ENCODE measurements around the gene LGALS12. TPM values are rescaled to one million over a fixed set of nuclear protein-coding genes. Genes with fewer than 3 reads are reported as not detected.

LGALS12 gene
- total and polyA plus RNA-seq, 10 of the 15 experiments (the other 5 are each of a cell fraction or from before 2014, with no cell fraction given): not detected

DNA sequence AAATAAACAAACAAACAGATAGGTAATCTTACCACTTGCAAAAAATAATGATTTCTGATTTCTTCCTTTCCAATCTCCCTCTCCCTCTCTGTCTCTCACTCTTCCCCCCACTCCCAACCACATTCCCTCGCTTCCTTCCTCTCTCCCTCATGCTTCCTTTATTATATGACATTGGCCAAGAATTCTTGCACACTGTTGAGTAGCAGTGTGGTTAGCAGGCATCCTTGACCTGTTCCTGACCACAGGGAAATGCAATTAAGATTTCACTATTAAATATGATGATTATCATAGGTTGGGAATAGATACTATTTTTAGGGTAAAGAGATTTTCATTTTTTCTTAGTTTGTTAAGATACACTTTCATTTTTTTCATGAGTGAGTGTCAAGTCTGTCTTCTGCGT, 16.0 kb downstream of the LGALS12 start (continued):
- TF ChIP-seq, protein P1, sequence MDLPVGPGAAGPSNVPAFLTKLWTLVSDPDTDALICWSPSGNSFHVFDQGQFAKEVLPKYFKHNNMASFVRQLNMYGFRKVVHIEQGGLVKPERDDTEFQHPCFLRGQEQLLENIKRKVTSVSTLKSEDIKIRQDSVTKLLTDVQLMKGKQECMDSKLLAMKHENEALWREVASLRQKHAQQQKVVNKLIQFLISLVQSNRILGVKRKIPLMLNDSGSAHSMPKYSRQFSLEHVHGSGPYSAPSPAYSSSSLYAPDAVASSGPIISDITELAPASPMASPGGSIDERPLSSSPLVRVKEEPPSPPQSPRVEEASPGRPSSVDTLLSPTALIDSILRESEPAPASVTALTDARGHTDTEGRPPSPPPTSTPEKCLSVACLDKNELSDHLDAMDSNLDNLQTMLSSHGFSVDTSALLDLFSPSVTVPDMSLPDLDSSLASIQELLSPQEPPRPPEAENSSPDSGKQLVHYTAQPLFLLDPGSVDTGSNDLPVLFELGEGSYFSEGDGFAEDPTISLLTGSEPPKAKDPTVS (IDR thresholded peaks at IDR 0.05; ENCODE audit: low read depth, low read length): no peak
- no peak for TF ChIP-seq MYB (IDR thresholded peaks at IDR 0.05; ENCODE audit: borderline replicate concordance, low read depth, low read length)

DNA sequence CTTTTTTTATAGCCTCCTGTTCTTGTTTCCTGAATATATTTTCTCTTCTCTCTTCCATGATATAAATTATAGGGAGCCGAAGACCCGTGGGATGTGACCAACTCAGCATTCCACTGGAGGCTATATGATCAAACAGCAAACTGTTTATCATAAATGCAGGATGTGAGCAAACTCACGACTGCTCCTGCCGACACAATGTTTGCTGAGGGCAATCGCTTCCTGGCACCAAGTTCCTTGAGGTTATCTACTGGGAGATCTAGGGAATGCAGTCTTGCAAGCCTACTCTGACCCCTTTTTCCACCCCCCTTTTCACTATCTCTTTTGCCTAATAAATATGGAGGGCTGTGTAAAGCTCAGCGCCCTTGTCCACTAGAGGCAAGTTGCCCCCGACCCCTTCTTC, 17.3 kb downstream of the LGALS12 start:
- no peak for FAIRE-seq
- Histone ChIP-seq H4K20me1 (ENCODE audit: control insufficient read depth, insufficient read depth) (no peaks in the 10 kb centered on the region), H3K4me1 (ENCODE audit: control insufficient read depth, insufficient read depth, low read length) (no peaks in the 10 kb centered on the region), H3K9ac (ENCODE audit: control insufficient read depth, insufficient read depth, low read length) (no peak overlapping the region), H3K79me2 (ENCODE audit: control insufficient read depth, insufficient read depth, low read length) (no peaks in the 10 kb centered on the region), H3K4me3 (no peak overlapping the region), H3K36me3 (ENCODE audit: control insufficient read depth in 2 of 2, insufficient read depth in 2 of 2, low read length in 1 of 2) (no peaks in the 10 kb centered on the region), H2AFZ (ENCODE audit: control insufficient read depth, low read depth, low read length) (no peak overlapping the region), H3K27ac (ENCODE audit: control insufficient read depth, insufficient read depth) (no peak overlapping the region), H3K27me3 (replicated peaks in 1 of 2; ENCODE audit: control insufficient read depth in 2 of 2, insufficient read depth in 2 of 2, low read length in 1 of 2) (no peaks in the 10 kb centered on the region), H3K9me3 (replicated peaks; ENCODE audit: control insufficient read depth, insufficient read depth, low read length) (peaks cover 2% of the 10 kb centered on the region; the same call in 2 of the 3 replicates), H3K4me2 (ENCODE audit: control insufficient read depth, insufficient read depth) (no peak overlapping the region)
- intact Hi-C loops (cut with micrococcal nuclease; ENCODE audit: unreplicated experiment) (no loop called here), in situ Hi-C loops (cut with MboI) (no loop called here)
- SMC1A ChIA-PET (ENCODE audit: uncharacterized antibody, unreplicated experiment): interaction anchor here (1.1 kb wide), 1 partner anchor 44 kb away, joined by 3 read pairs; no protein-coding TSS in a partner anchor
- TF ChIP-seq MYC (IDR thresholded peaks at IDR 0.05; ENCODE audit: insufficient read depth, insufficient read length, insufficient replicate concordance, low read length, severe bottlenecking) (no peak), ZNF274 (IDR thresholded peaks at IDR 0.05; ENCODE audit: insufficient read depth, insufficient read length) (no peak)
- no peak for DNase-seq (ENCODE audit: low read depth, low spot score)
- BruUV-seq (replicated peaks): no TSS peak
- WGBS (ENCODE audit: insufficient coverage, insufficient replicate concordance, low lambda C conversion rate, missing lambda C conversion rate): 57% methylated on average over 7 of the region's 7 CpGs
- no peak for ATAC-seq
- POLR2A ChIA-PET: no interaction called here
- RAD21 ChIA-PET (ENCODE audit: unreplicated experiment): no interaction called here
- CTCF ChIA-PET: no interaction called here

DNA sequence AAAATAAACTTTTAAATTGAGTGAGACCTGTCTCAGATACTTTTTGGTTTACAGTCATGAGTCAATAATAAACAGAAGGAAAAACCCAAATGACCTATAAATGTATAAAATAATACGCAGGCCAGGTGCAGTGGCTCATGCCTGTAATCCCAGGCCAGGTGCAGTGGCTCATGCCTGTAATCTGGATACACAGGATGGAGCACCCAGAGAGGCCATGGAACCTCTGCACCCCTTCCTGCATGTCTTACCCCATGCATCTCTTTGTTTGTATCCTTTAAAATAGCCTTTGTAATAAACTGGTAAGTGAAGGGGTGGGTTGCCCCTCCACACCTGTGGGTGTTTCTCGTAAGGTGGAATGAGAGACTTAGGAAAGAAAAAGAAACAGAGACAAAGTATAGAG, 21.8 kb downstream of the LGALS12 start:
- ChIA-PET RAD21 (ENCODE audit: unreplicated experiment) (no interaction called here), CTCF (no interaction called here)

More for the DNA sequence above, 21.8 kb downstream of the LGALS12 start:
- Histone ChIP-seq H2AFZ (ENCODE audit: control insufficient read depth, low read depth, low read length) (no peak overlapping the region), H3K4me1 (ENCODE audit: control insufficient read depth, insufficient read depth, low read length) (peaks cover 4% of the 10 kb centered on the region; the same call in 1 of the 2 replicates), H3K4me2 (ENCODE audit: control insufficient read depth, insufficient read depth) (no peak overlapping the region), H3K9ac (ENCODE audit: control insufficient read depth, insufficient read depth, low read length) (no peak overlapping the region), H3K9me3 (replicated peaks; ENCODE audit: control insufficient read depth, insufficient read depth, low read length) (peaks cover 2% of the 10 kb centered on the region; the same call in 2 of the 3 replicates), H3K36me3 (ENCODE audit: control insufficient read depth in 2 of 2, insufficient read depth in 2 of 2, low read length in 1 of 2) (no peaks in the 10 kb centered on the region), H3K4me3 (no peak overlapping the region), H4K20me1 (ENCODE audit: control insufficient read depth, insufficient read depth) (no peaks in the 10 kb centered on the region), H3K79me2 (ENCODE audit: control insufficient read depth, insufficient read depth, low read length) (no peaks in the 10 kb centered on the region), H3K27ac (ENCODE audit: control insufficient read depth, insufficient read depth) (no peak overlapping the region), H3K27me3 (replicated peaks in 1 of 2; ENCODE audit: control insufficient read depth in 2 of 2, insufficient read depth in 2 of 2, low read length in 1 of 2) (no peaks in the 10 kb centered on the region)
- no peak for DNase-seq (ENCODE audit: low read depth, low spot score)
- intact Hi-C loops (cut with micrococcal nuclease; ENCODE audit: unreplicated experiment): no loop called here
- no peak for ATAC-seq
- FAIRE-seq: no peak
- in situ Hi-C loops (cut with MboI): no loop called here
- POLR2A ChIA-PET: no interaction called here
- SMC1A ChIA-PET (ENCODE audit: uncharacterized antibody, unreplicated experiment): no interaction called here
- 38% methylated on average over 2 of the region's 2 CpGs for WGBS (ENCODE audit: insufficient coverage, insufficient replicate concordance, low lambda C conversion rate, missing lambda C conversion rate)
- no peak for TF ChIP-seq RB1 (IDR thresholded peaks at IDR 0.05; ENCODE audit: borderline replicate concordance)
- TF ChIP-seq, protein P2, sequence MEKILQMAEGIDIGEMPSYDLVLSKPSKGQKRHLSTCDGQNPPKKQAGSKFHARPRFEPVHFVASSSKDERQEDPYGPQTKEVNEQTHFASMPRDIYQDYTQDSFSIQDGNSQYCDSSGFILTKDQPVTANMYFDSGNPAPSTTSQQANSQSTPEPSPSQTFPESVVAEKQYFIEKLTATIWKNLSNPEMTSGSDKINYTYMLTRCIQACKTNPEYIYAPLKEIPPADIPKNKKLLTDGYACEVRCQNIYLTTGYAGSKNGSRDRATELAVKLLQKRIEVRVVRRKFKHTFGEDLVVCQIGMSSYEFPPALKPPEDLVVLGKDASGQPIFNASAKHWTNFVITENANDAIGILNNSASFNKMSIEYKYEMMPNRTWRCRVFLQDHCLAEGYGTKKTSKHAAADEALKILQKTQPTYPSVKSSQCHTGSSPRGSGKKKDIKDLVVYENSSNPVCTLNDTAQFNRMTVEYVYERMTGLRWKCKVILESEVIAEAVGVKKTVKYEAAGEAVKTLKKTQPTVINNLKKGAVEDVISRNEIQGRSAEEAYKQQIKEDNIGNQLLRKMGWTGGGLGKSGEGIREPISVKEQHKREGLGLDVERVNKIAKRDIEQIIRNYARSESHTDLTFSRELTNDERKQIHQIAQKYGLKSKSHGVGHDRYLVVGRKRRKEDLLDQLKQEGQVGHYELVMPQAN (conservative IDR thresholded peaks at IDR 0.05): no peak
- TF ChIP-seq SIX5 (IDR thresholded peaks at IDR 0.05; ENCODE audit: low read depth, low read length, severe bottlenecking): no peak
- no peak for TF ChIP-seq SMAD1 (IDR thresholded peaks at IDR 0.05; ENCODE audit: low read depth, partially characterized antibody)
- TF ChIP-seq IRF4 (IDR thresholded peaks at IDR 0.05; ENCODE audit: low read depth, low read length): no peak
- no peak for TF ChIP-seq NBN (IDR thresholded peaks at IDR 0.05)
- no TSS peak for BruUV-seq (replicated peaks)

Data from GM12878 (cell line).